Chondrocyte (in vitro differentiated cells): Measurements from ENCODE around the gene MAP2K7. TPM values are rescaled to one million over a fixed set of nuclear protein-coding genes. Genes with fewer than 3 reads are reported as not detected.

ENCODE experiments used
- DNase-seq: peaks from one replicate; pipeline ENCODE4 v3.0.0; 2021; ENCODE audit warnings: mixed read lengths, low spot score
- H3K27ac Mint-ChIP-seq: one replicate; pipeline ENCODE4 v1.8.0; 2021; ENCODE audit warnings: mild to moderate bottlenecking, moderate library complexity, mixed read lengths; ENCODE audit not compliant: unreplicated experiment
- H3K27me3 Mint-ChIP-seq: 2 replicates; pipeline ENCODE4 v1.8.0; 2021; ENCODE audit warnings: low read depth, mixed read lengths
- H3K36me3 Mint-ChIP-seq: 2 replicates; pipeline ENCODE4 v1.8.0; 2021; ENCODE audit warnings: low read depth, mixed read lengths
- H3K4me1 Mint-ChIP-seq: 2 replicates; pipeline ENCODE4 v1.8.0; 2021; ENCODE audit warnings: low read depth, mild to moderate bottlenecking, mixed read lengths
- H3K4me3 Mint-ChIP-seq: one replicate; pipeline ENCODE4 v1.8.0; 2021; ENCODE audit warnings: mild to moderate bottlenecking, moderate library complexity, mixed read lengths; ENCODE audit not compliant: unreplicated experiment
- H3K9me3 Mint-ChIP-seq: 2 replicates; pipeline ENCODE4 v1.8.0; 2021; ENCODE audit warnings: low read depth, mixed read lengths
- CTCF ChIP-seq: fragments of 200-600 bp; sonication (generic); IDR thresholded peaks from 2 replicates; pipeline ENCODE4 v1.5.0; 2021; ENCODE audit warnings: antibody characterized with exemption, mild to moderate bottlenecking, moderate library complexity
- total RNA-seq: library from RNA; stranded (reverse); gene quantifications from 3 replicates; pipeline ENCODE4 v1.2.1, GENCODE V29; 2021

Gene MAP2K7
- total RNA-seq, 1 donor from 2014 or later, result 24.4 TPM

DNA sequence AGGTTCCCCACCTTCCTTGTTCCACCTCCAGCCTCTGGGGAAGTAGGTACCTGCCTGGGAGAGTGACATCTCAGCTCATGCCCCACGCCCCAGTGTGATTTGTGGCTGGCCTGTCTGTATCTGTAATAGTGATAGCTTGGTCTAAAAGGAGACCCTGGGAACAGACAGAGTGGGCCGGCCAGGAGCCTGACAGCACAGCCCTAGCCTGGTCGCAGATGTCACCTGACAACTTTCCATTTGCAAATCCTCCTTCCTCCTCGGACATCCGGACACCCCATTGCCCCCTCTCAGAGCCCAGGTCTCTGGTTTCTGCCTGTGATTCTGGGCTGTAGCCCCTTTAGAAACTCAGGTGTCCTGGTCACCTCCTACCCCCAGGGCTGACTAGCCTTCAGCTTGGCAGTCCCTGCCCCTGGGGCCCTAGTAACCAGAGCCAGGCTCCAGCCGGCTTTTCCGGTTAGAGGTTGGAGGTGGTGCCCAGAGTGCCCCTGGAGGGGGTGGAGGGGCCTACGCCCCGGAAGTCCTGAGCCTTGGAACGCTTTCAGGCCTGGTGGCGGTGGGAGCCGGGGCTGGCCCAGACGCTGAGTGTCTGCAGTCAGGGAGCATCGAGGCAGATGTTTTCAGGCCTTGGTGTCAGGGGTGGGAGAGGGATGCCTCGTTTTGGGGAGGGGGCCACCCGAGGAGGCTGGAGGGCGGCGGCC, 8.9 kb upstream of the MAP2K7 start:
- Mint-ChIP-seq H3K4me1 (peaks cover 15% of the 10 kb centered on the region), H3K9me3 (no peaks in the 10 kb centered on the region), H3K27ac (no peak overlapping the region), H3K27me3 (no peaks in the 10 kb centered on the region), H3K36me3 (peaks cover 5% of the 10 kb centered on the region), H3K4me3 (no peak overlapping the region)
- DNase-seq, result no peak
- TF ChIP-seq CTCF, result no peak

- peaks cover 6% of the 10 kb centered on the region for H3K36me3 Mint-ChIP-seq
- TF ChIP-seq CTCF, result no peak
- no peaks in the 10 kb centered on the region for H3K27me3 Mint-ChIP-seq
- DNase-seq, result no peak
- H3K27ac Mint-ChIP-seq, result no peak overlapping the region
- no peak overlapping the region for H3K4me3 Mint-ChIP-seq
- H3K4me1 Mint-ChIP-seq, result peaks cover 15% of the 10 kb centered on the region
- H3K9me3 Mint-ChIP-seq, result no peaks in the 10 kb centered on the region
Measured at GRCh38 chr19:7895565-7895964, 8.1 kb upstream of the MAP2K7 start.

DNA sequence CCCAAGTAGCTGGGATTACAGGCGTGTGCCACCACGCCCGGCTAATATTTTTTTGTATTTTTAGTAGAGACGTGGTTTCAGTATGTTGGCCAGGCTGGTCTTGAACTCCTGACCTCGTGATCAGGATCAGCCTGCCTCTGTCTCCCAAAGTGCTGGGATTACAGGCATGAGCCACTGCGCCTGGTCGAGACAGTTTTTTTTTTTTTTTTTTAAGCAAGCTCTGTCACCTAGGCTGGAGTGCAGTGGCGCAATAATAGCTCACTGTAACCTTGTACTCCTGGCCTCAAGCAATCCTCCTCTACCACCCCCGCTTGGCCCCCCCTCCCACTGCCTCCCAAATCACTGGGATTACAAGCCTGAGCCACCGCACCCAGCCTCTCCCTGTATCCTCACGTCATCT, 6.4 kb upstream of the MAP2K7 start:
- H3K27ac Mint-ChIP-seq, result no peak overlapping the region
- H3K27me3 Mint-ChIP-seq, result no peaks in the 10 kb centered on the region
- TF ChIP-seq CTCF, result no peak
- no peak for DNase-seq
- no peak overlapping the region for H3K4me3 Mint-ChIP-seq
- no peaks in the 10 kb centered on the region for H3K9me3 Mint-ChIP-seq
- peaks cover 7% of the 10 kb centered on the region for H3K4me1 Mint-ChIP-seq
- H3K36me3 Mint-ChIP-seq, result peaks cover 6% of the 10 kb centered on the region

DNA sequence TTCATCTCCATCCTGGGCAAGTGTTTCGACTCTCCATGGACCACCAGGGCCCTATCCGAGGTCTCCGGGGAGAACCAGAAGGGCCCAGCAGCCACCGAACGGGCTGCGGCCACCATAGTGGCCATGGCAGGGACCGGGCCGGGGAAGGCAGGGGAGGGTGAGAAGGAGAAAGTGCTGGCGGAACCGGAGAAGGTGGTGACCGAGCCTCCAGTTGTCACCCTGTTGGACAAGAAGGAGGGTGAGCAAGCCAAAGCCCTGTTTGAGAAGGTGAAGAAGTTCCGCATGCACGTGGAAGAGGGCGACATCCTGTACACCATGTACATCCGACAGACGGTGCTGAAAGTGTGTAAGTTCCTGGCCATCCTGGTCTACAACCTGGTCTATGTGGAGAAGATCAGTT, 4.7 kb upstream of the MAP2K7 start:
- no peak for DNase-seq
- Mint-ChIP-seq H3K4me1 (peaks cover 12% of the 10 kb centered on the region), H3K9me3 (no peaks in the 10 kb centered on the region), H3K4me3 (no peak overlapping the region), H3K27ac (no peak overlapping the region), H3K27me3 (no peaks in the 10 kb centered on the region), H3K36me3 (peaks cover 6% of the 10 kb centered on the region)
- no peak for TF ChIP-seq CTCF

DNA sequence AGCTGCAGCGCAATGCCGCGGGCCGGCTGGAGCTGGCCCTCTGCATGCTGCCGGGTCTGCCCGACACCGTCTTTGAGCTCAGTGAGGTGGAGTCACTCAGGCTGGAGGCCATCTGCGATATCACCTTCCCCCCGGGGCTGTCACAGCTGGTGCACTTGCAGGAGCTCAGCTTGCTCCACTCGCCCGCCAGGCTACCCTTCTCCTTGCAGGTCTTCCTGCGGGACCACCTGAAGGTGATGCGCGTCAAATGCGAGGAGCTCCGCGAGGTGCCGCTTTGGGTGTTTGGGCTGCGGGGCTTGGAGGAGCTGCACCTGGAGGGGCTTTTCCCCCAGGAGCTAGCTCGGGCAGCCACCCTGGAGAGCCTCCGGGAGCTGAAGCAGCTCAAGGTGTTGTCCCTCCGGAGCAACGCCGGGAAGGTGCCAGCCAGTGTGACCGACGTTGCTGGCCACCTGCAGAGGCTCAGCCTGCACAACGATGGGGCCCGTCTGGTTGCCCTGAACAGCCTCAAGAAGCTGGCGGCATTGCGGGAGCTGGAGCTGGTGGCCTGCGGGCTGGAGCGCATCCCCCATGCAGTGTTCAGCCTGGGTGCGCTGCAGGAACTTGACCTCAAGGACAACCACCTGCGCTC, 3.8 kb upstream of the MAP2K7 start:
- Mint-ChIP-seq H3K4me3 (no peak overlapping the region), H3K36me3 (peaks cover 6% of the 10 kb centered on the region), H3K27me3 (no peaks in the 10 kb centered on the region), H3K9me3 (no peaks in the 10 kb centered on the region), H3K4me1 (peaks cover 14% of the 10 kb centered on the region), H3K27ac (no peak overlapping the region)
- DNase-seq, result peak; percentile 94
- no peak for TF ChIP-seq CTCF
